HG02885 (cell line): Measurements from ENCODE around the gene DEPDC1B.
"Not testable (repeated sequence)": the region's sequence is repeated elsewhere in the genome, so short reads cannot be mapped to it uniquely, and the experiment has no call there.

Source experiments
- ATAC-seq: cut with Tn5 transposase; IDR thresholded peaks from one replicate; pipeline ENCODE4 v1.9.1; 2021; ENCODE audit warnings: mild to moderate bottlenecking; ENCODE audit not compliant: unreplicated experiment, poor library complexity

DEPDC1B gene

DNA sequence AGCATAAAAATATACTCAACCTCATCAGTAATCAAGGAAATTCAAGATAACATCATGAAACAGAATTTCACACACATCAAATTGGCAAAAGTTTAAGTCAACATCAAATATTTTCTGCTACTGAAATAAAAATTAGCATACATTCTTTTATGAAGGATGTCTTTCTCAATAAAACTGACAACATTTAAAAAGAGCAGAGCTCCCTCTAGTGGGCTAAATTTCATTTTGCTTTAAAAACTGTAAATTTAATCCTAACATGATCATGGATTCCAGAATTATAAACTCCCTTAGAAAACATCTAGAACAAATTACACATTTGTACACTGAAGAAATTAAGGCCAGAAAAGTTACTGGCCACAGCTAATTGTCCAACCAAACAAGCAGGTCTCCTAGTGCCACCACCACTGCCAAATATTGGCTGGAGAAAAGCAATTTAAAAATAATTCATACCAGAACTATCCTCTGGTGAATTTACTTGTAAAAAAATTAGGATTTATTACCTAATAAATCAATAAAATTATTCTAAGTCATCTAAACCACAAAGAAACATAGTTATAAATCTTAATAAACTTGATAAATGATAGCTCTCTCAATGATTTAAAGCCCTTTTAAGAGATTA, 31.2 kb downstream of the DEPDC1B start:
- no peak for ATAC-seq

DNA sequence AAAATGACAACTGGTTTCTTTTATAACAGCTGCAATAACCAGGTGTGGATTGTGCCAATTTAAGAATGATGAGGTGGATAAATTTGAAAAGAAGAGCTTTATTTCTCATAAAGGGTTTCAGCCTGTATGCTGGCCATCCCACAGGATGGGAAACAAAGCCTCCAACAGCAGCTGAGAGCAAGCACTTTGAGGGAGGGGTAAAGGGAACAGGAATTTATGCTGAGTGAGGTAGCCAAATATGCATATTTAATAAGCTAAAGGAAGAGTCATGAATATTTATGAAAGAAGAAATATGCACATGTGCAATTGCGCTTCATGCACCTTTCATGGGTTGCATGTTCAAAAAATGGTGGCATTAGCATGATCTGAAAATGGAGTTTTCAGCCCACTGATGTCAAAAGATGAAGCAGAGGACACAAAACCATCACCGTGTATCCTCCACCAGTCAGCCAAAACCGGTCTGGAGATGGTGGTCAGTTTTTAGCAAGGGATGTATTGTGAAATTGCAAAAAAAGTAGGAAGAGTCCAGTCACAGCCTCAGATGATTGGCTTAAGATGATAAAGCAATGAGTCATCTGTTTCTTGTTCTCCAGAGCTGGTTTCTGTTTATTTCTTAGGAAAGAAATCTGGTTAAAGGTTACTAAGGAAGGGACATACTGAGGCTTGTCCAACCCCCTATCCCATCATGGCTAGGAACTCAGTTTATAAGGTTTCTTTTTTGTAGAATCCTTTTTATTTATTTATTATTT, 47.9 kb downstream of the DEPDC1B start:
- no peak for ATAC-seq

DNA sequence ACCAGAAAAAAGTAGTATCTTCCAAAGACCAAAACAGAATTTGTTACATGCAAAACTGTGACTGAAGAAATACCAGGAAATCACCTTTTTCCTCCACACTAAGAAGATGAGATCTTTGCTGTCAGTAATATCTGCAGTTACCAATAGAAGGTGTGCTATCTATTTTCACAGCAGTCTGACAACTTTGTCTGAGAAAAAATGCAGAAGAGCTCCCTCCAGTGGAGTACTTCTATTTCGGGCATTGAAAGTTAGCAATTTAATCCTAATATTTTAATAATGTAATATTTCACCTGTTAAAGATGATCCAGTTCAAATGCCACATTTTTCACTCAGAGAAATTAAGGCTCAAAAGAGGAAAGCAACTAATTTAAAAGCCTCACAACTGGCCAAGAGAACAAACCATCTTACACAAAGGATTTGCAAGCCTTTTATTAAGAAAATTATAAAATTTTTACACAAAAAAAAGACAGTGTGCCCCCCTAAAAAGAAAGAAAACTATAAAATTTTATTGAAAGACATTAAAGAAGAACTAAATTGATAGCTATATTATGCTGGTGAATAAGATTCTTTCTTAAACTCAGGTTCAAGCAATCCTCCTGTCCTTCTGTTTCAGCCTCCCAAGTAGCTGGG, 50.6 kb downstream of the DEPDC1B start:
- peak; percentile 71 for ATAC-seq

DNA sequence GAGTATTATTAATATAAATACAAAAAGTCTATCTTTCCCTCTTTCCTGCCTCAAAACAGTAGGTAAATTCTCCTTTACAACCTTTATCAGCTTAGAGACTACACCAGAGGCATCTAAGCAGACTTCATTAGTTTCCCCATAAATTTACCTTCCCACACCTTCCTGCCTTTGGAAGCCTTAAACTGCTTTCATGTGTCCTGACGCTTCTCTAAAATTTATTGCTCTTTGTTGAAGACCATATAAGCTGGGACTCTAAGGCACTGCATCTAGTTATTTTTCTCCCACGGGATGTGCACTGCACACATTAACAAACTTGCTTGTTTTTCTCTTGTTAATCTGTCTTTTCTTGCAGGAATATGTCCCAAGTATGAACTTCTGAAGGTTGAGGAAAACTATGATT, 51.8 kb downstream of the DEPDC1B start:
- ATAC-seq = no peak

DNA sequence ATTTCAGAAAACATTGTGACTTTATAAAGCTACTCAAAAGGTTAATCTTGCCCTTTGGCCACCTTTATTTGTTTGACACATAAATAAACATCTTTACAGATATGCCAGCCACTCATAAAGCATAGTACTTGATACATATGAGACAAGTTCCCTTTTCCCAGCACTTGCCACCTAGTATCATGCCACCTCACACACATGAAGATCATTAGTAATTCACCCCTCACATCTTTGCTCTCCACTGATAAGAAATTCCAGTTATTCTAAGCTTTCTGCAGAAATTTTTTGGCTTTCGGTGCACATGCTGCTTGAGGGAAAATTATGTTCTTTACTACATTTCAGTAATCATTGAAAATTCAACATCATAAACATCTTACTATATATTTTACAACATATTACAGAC, 59.1 kb downstream of the DEPDC1B start:
- ATAC-seq = no peak

DNA sequence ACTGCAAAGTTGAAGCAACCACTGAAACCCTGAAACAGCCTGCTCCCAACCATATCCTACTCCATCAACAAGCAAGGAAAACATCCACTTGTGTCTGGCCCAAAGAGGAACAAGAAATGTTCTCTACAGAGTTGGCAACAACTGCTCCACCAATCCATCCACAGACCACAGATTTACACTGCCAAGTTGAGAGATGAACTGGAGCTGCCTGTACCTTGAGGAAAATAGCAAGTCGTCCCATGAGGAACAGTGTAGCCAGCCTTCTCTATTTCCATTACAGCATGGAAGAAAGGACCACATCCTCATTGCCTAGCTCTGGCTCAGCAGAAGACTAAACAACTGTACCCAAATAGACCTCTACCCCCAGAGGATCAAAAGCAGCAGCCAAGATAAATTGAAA, 60.4 kb downstream of the DEPDC1B start:
- no peak for ATAC-seq

DNA sequence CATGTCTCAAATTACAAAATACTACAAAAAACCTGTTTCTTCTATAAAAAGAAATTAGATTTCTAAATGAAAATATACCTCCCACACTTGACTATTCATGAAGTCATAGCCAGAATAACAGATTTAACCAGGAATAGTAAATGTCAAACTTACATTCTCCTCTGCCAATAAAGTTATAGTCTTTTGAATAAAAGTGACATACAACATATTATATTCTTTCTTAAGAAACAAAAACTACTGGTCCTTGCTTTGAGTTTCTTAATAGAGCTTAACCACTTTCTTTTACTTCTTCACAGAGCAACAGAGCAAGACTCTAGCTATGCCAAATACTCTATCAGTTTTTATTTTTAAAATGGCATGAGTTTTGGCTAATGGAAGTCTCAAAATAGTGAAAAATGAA, 61.7 kb downstream of the DEPDC1B start:
- ATAC-seq = no peak

DNA sequence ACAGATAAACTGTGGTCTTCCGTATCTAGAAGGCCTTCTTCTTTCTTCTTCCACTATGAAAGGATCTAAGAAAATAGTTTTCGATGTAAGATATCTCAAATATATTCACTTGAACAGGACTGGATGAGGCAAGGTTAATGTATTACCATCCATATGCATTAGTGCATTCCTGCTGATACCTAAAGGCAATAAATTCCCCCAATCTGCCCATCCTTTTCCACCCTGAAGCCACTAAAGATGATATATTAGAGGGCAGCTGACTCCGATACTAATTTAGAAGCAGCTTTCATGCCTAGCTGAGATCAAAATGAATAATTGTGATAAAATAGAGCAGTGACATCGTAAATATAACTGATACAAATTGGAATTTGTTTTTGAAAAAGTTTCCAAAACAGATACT, 63.3 kb downstream of the DEPDC1B start:
- ATAC-seq = no peak

DNA sequence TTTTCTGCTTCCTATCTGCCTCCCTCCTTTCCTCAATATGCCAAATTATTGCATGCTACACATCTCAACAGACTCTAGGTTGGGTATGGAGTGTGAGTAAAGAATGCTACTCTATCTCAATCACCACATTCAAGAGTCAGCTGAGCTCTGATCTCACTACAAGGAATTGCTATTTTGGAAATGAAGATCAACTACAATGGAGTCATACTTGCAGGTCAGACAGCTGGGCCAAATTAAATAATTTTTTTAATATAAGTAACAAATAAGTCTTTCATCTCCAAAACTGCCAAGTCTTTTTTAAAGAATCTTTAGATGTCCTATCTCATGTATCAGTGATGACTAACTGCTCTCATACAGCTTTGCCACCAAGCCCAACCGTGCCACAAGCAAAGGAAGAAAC, 64.0 kb downstream of the DEPDC1B start:
- ATAC-seq = no peak

DNA sequence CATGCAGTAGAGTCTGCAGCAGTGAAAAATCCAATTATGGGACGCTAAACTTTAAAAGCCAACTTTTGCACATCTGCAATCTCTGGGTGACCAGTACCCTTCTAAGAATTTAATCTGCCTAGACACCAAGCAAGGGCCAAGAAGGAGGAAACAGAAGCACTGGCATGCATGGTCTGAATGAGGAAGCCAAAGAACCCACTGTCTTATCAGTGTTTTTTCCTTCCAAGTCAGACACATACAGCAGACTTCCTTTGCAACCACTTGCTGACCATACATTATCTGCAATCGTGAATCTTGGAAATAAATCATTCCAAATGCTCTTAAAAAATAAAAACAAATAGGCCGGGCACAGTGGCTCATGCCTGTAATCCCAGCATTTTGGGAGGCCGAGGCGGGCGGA, 65.9 kb downstream of the DEPDC1B start:
- no peak for ATAC-seq

DNA sequence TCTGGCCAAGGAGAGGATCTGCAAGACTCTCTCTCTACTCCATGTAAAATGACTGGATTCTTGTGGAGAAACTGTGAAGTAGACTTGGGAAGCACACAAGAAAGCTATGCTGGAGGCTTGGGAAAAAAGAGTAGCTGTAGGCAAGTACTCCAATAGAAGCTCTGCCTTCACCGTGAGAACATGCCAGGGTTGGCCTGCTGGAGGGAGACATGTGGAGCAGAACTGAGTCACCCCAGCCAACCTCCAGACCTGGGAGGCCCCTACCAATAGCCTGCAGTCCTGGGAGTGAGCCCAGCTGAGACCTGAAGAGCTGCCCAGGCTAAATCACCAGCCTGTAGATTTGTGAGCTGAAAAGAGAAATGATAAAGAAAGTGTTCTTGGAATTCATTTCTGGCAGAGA, 66.6 kb downstream of the DEPDC1B start:
- ATAC-seq = no peak

DNA sequence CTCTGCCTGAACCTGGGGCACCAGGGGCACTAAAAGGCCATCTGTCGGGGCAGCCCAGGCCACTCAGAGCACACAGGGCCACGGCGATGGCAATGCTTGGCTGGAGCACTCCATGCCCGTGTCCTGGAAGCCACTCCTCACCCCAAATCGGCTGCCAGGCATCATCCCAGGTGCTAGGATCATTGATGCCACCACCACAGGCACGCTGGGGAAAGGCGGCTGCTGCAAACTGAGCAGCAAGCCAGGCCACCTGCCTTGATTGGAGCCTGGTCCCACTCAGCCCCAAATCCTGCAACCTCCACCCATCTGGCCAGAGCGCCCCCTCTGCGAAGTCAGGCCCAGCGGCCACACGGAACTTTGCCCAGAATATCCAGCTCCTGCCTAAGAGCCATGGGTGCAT, 67.8 kb downstream of the DEPDC1B start:
- no peak for ATAC-seq

DNA sequence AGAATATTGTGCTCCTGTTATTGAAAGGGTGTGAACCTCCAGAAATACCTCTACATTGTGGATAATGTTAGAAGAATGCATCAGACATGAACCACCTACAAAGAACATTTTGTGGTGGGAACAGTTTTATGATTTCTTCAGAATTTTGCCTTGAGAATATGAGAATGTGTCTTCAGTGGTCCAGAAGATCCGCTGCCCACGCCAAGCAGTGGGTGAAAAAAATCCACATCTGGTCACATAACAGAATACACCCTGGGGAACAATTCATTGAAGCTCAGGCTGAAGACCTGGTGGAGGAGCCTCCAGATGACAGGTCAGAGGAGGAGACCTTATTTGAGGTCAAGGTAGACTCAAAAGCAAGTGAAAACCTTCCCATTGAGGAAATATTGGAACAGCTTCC, 69.1 kb downstream of the DEPDC1B start:
- ATAC-seq = no peak

DNA sequence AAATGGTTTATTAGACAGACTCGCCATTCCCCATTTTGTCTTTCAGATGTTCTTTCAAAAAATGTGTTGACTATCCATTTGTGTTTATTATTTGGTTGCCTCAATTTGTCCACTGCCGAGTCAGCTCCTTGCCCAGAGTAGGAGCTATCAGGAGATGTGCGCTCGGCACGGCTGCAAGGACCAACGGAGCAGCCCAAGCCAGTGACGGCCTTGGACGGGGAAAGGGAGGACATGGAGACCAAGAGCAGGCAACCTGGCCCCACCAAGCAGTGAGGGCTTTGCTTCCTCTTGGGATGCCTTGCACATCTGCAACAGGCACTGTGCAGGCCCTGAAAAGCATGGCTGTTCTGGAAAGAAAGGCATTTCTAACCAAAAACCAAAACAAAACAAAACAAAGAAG, 69.8 kb downstream of the DEPDC1B start:
- ATAC-seq = no peak

DNA sequence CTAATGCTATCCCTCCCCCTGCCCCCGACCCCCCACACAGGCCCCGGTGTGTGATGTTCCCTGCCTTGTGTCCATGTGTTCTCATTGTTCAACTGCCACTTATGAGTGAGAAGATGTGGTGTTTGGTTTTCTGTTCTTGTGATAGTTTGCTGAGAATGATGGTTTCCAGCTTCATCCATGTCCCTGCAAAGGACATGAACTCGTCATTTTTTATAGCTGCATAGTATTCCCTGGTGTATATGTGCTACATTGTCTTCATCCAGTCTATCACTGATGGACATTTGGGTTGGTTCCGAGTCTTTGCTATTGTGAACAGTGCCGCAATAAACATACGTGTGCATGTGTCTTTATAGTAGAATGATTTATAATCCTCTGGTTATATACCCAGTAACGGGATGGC, 75.1 kb downstream of the DEPDC1B start:
- ATAC-seq = not testable (repeated sequence)

DNA sequence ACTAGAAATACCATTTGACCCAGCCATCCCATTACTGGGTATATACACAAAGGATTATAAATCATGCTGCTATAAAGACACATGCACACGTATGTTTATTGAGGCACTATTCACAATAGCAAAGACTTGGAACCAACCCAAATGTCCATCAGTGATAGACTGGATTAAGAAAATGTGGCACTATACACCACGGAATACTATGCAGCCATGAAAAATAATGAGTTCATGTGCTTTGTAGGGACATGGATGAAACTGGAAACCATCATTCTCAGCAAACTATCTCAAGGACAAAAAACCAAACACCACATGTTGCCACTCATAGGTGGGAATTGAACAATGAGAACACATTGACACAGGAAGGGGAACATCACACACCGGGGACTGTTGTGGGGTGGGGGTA, 79.2 kb downstream of the DEPDC1B start:
- not testable (repeated sequence) for ATAC-seq

DNA sequence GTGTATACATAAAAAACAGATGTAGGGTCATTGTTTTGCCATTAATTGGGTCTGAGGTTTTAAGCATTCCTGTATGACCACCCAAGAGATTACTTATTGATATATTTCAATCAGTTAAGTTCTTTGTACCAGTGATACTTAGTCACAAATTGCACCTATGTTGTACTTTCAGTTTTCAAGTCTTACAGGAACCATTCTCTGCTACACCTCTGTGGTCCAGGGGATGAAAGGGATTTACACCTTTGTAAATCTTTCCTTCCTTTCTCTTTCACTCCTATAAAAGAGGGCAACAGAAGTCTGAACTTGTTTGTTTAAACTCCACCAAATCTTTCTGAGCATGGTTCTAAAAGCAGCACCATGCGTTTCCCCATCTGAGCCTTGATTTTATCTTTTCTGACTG, 86.1 kb downstream of the DEPDC1B start:
- ATAC-seq = no peak

DNA sequence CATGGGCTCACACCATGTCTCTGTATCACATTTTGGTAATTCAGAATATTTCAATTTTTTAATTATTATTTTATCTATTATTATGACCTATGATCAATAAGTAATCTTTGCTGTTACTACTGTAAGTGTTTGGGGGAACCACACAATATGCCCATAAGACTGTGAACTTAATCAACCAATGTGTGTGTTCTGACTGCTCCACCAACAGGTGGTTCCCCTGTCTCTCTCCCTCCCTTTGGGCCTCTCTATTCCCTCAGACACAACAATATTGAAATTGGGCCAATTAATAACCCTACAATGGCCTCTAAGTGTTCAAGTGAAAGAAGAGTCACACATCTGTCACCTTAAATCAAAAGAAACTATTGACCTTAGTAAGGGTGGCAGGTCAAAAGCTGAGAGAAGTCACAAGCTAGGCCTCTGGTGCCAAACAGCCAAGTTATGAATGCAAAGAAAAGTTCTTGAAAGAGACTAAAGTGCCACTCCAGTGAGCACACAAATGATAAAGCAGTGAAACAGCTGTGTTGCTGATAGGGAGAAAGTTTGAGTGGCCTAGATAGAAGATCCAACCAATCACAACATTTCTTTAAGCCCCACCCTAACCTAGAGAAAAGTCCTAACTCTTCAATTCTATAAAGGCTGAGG, 88.7 kb downstream of the DEPDC1B start:
- ATAC-seq = no peak

DNA sequence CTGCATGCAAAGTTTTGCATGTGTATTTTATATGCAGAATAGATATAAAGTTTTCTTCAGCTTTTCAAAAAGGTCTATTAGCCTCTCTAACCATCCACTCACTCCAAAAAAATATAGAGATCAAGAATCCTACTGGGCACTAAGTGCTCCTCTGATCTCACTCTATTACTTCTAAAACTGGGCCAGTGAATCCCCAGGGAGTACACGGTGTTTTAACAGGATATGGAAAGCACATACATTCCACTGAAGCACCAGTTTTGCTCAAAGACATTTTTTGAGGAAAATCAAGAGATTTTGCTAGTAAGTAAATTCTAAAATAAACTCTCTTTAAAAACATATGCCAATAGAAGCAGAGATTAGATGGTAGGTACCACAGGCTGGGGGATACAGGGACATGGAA, 95.2 kb downstream of the DEPDC1B start:
- no peak for ATAC-seq

DNA sequence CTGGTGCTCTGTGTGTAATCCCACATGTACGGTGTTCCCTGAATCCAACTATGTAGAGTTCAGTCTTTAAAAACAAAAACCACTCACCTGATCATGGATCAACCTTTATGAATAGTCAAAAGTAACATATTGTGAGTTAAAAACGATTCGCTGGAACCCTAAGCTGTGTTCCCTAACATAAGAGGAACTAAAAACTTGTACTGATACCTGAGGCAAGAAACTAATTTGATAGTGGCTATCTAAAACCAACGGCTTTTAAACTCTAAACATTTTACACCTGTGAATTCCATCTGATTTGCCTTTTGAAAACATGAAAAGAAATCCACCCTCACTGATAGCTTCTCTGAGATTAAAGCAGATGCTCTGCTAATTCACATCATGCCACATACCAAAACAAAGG, 101.5 kb downstream of the DEPDC1B start:
- peak; percentile 60 for ATAC-seq

DNA sequence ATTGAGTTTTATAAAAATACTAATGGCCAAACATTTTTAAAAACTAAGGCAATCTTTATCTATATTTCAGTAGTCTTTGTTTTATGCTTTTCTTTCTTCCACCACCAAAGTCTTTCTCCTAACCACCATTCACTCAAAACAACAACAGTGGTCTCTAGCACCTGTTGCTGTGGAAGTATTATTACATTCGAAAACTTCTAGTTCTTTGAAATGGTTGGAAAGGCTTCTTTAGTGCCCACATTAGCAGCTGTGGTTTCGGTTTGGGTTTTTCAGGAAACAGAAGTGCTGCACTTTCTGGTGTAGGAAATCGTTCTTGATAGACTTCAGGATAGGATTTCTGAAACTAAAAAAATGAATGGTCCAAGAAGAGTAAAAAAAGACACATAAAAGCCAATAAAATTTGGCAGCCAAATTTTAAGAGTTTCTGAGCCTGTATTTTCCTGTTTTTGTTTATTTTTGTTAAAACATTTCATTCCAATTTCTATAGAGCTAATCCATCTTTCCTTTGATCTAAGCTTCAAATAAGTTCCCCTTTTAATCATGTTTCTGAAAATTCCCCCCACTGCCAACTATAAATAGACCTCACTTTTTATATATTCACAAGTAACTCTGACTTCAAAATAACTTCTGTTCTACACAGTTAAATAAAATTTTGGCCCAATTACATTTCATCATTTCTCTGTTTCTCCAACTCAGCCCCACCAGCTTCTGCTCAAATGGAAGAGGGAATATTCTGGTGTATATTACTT, 102.2 kb downstream of the DEPDC1B start:
- ATAC-seq = peak; percentile 85
